SJCRH30 (cell line): Measurements from ENCODE around the gene TAOK2. TPM values are rescaled to one million over a fixed set of nuclear protein-coding genes. Genes with fewer than 3 reads are reported as not detected.
"Not testable (repeated sequence)": the region's sequence is repeated elsewhere in the genome, so short reads cannot be mapped to it uniquely, and the experiment has no call there.

ENCODE experiments used
- DNase-seq, 2 experiments: peaks; one replicate each; pipeline ENCODE4 v3.0.0-alpha.2; 2015 to 2020
- H3K27ac ChIP-seq: fragments of 250-450 bp; sonication (Bioruptor Pico); 2 replicates; pipeline ENCODE4 v1.5.1; 2020; ENCODE audit warnings: mild to moderate bottlenecking, moderate library complexity
- H3K27me3 ChIP-seq: fragments of 250-450 bp; sonication (Bioruptor Pico); 2 replicates; pipeline ENCODE4 v1.5.1; 2020; ENCODE audit warnings: mild to moderate bottlenecking, moderate library complexity
- H3K36me3 ChIP-seq: fragments of 250-450 bp; sonication (Bioruptor Pico); 2 replicates; pipeline ENCODE4 v1.5.1; 2020; ENCODE audit warnings: mild to moderate bottlenecking, moderate library complexity
- H3K4me1 ChIP-seq: fragments of 250-450 bp; sonication (Bioruptor Pico); 2 replicates; pipeline ENCODE4 v1.5.1; 2020; ENCODE audit warnings: mild to moderate bottlenecking, moderate library complexity
- H3K4me3 ChIP-seq: fragments of 250-450 bp; sonication (Bioruptor Pico); 2 replicates; pipeline ENCODE4 v1.5.1; 2020; ENCODE audit warnings: mild to moderate bottlenecking, moderate library complexity
- H3K9me3 ChIP-seq: fragments of 250-450 bp; sonication (Bioruptor Pico); replicated peaks from 2 replicates; pipeline ENCODE4 v1.5.1; 2020; ENCODE audit warnings: mild to moderate bottlenecking, moderate library complexity
- total RNA-seq: library from RNA; depleted of rRNA; stranded (reverse); fragments of >200 nt; shearing (Covaris generic); gene quantifications from 2 replicates; pipeline ENCODE4 v1.2.3, GENCODE V29; 2014

The TAOK2 gene
- total RNA-seq, 1 experiment from 2014 or later = 30.6 TPM

GRCh38 chr16:30010844-30011713, 37.4 kb downstream of the TAOK2 start, which contains the start of gene DOC2A:
TSS of gene DOC2A (minus strand) at chr16:30011027. CDS start at chr16:30010222, 805 bp downstream.
- Histone ChIP-seq H3K27me3 (peaks cover 11% of the 10 kb centered on the region; the same call in 1 of the 2 replicates), H3K4me1 (no peaks in the 10 kb centered on the region), H3K27ac (no peak within 1 kb of the TSS), H3K4me3 (no peak within 1 kb of the TSS), H3K9me3 (no peaks in the 10 kb centered on the region), H3K36me3 (no peaks in the 10 kb centered on the region)
- no peak for DNase-seq

GRCh38 chr16:30011714-30012504, 38.2 kb downstream of the TAOK2 start:
- peaks cover 11% of the 10 kb centered on the region; the same call in 1 of the 2 replicates for H3K27me3 ChIP-seq
- no peaks in the 10 kb centered on the region for H3K9me3 ChIP-seq
- no peaks in the 10 kb centered on the region for H3K4me1 ChIP-seq
- no peak overlapping the region for H3K27ac ChIP-seq
- no peaks in the 10 kb centered on the region for H3K36me3 ChIP-seq
- H3K4me3 ChIP-seq = no peak overlapping the region
- no peak for DNase-seq

DNA sequence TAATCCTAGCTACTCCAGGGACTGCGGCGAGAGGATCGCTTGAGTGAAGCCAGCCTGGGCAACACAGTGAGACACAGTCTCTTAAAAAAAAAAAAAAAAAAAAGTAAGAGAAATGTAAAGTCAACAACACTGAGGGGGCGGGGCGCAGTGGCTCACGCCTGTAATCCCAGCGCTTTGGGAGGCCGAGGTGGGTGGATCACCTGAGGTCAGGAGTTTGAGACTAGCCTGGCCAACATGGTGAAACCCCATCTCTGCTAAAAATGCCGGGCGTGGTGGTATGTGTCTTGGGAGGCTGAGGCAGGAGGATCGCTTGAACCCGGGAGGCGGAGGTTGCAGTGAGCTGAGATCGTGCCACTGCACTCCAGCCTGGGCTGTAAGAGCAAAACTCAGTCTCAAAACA, 38.9 kb downstream of the TAOK2 start:
- H3K27me3 ChIP-seq = peaks cover 11% of the 10 kb centered on the region; the same call in 1 of the 2 replicates
- DNase-seq, H3K36me3 ChIP-seq, H3K27ac ChIP-seq, H3K9me3 ChIP-seq, H3K4me3 ChIP-seq, H3K4me1 ChIP-seq: not testable (repeated sequence)

- not testable (repeated sequence) for H3K9me3 ChIP-seq, H3K27ac ChIP-seq, H3K4me1 ChIP-seq, DNase-seq, H3K27me3 ChIP-seq, H3K4me3 ChIP-seq, H3K36me3 ChIP-seq
Measured at GRCh38 chr16:30015450-30015849, 41.8 kb downstream of the TAOK2 start.

- H3K9me3 ChIP-seq = no peaks in the 10 kb centered on the region
- no peaks in the 10 kb centered on the region for H3K36me3 ChIP-seq
- H3K4me1 ChIP-seq = no peaks in the 10 kb centered on the region
- H3K27ac ChIP-seq = no peak overlapping the region
- H3K4me3 ChIP-seq = no peak overlapping the region
- DNase-seq = no peak
- no peaks in the 10 kb centered on the region for H3K27me3 ChIP-seq
Measured at GRCh38 chr16:30016555-30017276, 43.0 kb downstream of the TAOK2 start.

DNA sequence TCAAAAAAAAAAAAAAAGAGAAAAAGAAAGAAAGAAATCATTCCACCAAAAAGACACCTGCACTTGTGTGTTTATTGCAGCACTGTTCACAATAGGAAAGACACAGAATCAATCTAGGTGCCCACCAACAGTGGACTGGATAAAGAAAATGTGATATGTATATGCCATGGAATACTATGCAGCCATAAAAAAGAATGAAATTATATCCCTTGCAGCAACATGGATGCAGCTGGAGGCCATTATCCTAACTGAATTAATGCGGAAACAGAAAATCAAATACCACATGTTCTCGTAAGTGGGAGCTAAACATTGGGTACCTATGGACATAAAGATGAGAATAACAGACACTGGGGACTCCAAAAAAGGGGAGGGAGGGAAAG, 43.6 kb downstream of the TAOK2 start:
- Histone ChIP-seq H3K36me3 (no peaks in the 10 kb centered on the region), H3K27ac (no peak overlapping the region), H3K9me3 (no peaks in the 10 kb centered on the region), H3K4me3 (no peak overlapping the region), H3K4me1 (no peaks in the 10 kb centered on the region), H3K27me3 (no peaks in the 10 kb centered on the region)
- DNase-seq = no peak

DNA sequence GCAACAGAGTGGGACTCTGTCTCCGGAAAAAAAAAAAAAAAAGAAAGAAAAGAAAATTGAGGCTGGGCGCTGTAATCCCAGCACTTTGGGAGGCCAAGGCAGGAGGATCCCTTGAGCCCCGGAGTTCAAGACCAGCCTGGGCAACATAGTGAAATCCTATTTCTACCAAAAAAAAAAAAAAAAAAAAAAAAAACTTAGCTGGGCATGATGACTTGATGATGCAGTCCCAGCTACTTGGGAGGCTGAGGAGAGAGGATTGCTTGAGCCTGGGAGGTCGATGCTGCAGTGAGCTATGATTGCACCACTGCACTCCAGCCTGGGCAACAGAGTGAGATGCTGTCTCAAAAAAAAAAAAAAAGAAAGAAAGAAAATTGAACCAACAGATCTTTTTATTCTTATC, 44.3 kb downstream of the TAOK2 start:
- not testable (repeated sequence) for H3K4me3 ChIP-seq, H3K27ac ChIP-seq, H3K27me3 ChIP-seq, H3K9me3 ChIP-seq, H3K4me1 ChIP-seq, DNase-seq, H3K36me3 ChIP-seq

GRCh38 chr16:30018731-30019158, 45.1 kb downstream of the TAOK2 start:
- no peaks in the 10 kb centered on the region for H3K36me3 ChIP-seq
- H3K27me3 ChIP-seq = no peaks in the 10 kb centered on the region
- DNase-seq = no peak

DNA sequence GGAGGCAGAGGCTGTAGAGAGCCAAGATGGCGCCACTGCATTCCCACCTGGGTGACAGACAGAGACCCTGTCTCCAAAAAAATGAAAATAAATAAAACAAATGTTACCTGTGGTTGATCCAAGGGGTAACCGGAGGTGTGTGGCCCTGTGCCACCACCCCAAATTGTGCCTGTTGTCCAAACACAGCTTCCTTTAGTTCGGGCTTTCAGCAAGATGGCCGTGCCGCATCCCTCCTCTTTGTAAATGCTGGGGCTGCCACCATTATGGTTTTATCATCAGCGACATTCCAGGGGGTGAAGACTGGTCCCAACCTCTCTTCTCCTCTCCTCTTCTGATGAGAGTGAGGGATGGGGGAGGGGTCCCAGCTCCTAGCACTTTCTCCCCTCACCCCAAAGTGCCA, 49.2 kb downstream of the TAOK2 start, which contains the start of gene C16orf92:
Gene C16orf92, plus strand, starts transcription at position 312 of the 400 bp plus-strand sequence. CDS start 143 bp downstream, outside the sequence.
- no peak within 1 kb of the TSS for H3K4me3 ChIP-seq
- no peak within 1 kb of the TSS for H3K27ac ChIP-seq
- no peak for DNase-seq
- H3K9me3 ChIP-seq = no peaks in the 10 kb centered on the region
- H3K27me3 ChIP-seq = no peaks in the 10 kb centered on the region
- H3K36me3 ChIP-seq = no peaks in the 10 kb centered on the region
- H3K4me1 ChIP-seq = peaks cover 9% of the 10 kb centered on the region

More at GRCh38 chr16:30018731-30019158, 45.1 kb downstream of the TAOK2 start:
- Histone ChIP-seq H3K27ac (no peak overlapping the region), H3K9me3 (no peaks in the 10 kb centered on the region), H3K4me3 (no peak overlapping the region), H3K4me1 (no peaks in the 10 kb centered on the region)

- no peaks in the 10 kb centered on the region for H3K27me3 ChIP-seq
- DNase-seq = no peak
- H3K27ac ChIP-seq = no peak overlapping the region
- H3K9me3 ChIP-seq = no peaks in the 10 kb centered on the region
- no peaks in the 10 kb centered on the region for H3K36me3 ChIP-seq
- no peak overlapping the region for H3K4me3 ChIP-seq
- peaks cover 9% of the 10 kb centered on the region for H3K4me1 ChIP-seq
Measured at GRCh38 chr16:30023586-30023985, 49.9 kb downstream of the TAOK2 start.

- no peak overlapping the region for H3K4me3 ChIP-seq
- H3K36me3 ChIP-seq = no peaks in the 10 kb centered on the region
- H3K4me1 ChIP-seq = peaks cover 16% of the 10 kb centered on the region
- H3K27ac ChIP-seq = no peak overlapping the region
- DNase-seq = no peak
- no peaks in the 10 kb centered on the region for H3K27me3 ChIP-seq
- no peaks in the 10 kb centered on the region for H3K9me3 ChIP-seq
Measured at GRCh38 chr16:30024451-30024850, 50.8 kb downstream of the TAOK2 start.

GRCh38 chr16:30025156-30025555, 51.5 kb downstream of the TAOK2 start:
- no peaks in the 10 kb centered on the region for H3K36me3 ChIP-seq
- H3K27ac ChIP-seq = no peak overlapping the region
- H3K27me3 ChIP-seq = no peaks in the 10 kb centered on the region
- no peaks in the 10 kb centered on the region for H3K9me3 ChIP-seq
- peaks cover 18% of the 10 kb centered on the region for H3K4me1 ChIP-seq
- DNase-seq = no peak
- H3K4me3 ChIP-seq = no peak overlapping the region

GRCh38 chr16:30025574-30025973, 51.9 kb downstream of the TAOK2 start:
- H3K4me1 ChIP-seq = peaks cover 18% of the 10 kb centered on the region
- H3K4me3 ChIP-seq = no peak overlapping the region
- H3K27me3 ChIP-seq = no peaks in the 10 kb centered on the region
- no peaks in the 10 kb centered on the region for H3K36me3 ChIP-seq
- DNase-seq = no peak
- no peak overlapping the region for H3K27ac ChIP-seq
- no peaks in the 10 kb centered on the region for H3K9me3 ChIP-seq

DNA sequence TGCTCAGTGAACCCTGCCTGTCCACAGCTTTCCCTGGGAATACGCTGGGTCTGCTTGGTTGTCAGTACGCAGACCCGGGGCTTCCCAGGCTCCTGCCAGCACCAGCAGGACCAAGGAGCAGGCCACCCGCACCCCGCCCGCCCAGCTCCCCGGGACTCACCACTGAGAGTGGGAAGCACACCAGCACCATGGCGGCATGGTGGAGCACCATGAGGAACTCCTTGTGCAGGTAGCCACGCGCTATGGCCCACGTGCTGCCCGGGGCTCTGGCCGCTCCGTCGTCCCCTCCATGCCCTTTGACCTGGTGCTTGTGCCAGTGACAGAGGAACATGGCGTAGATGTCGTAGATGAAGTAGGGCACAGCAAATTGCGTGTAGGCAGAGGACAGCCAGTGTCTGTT, 52.8 kb downstream of the TAOK2 start:
- H3K27ac ChIP-seq = no peak overlapping the region
- no peaks in the 10 kb centered on the region for H3K36me3 ChIP-seq
- H3K4me3 ChIP-seq = no peak overlapping the region
- DNase-seq = no peak
- peaks cover 18% of the 10 kb centered on the region for H3K4me1 ChIP-seq
- peaks cover 2% of the 10 kb centered on the region; the same call in 1 of the 2 replicates for H3K27me3 ChIP-seq
- no peaks in the 10 kb centered on the region for H3K9me3 ChIP-seq
